ENCODE measurements around the gene ONECUT3.

ONECUT3 gene

GRCh38 chr19:1816530-1817298, 63.4 kb downstream of the ONECUT3 start:
- no peak for DNase-seq

GRCh38 chr19:1817553-1818179, 64.4 kb downstream of the ONECUT3 start:
- DNase-seq, result no peak

- no peak for DNase-seq
Measured at GRCh38 chr19:1818549-1819195, 65.4 kb downstream of the ONECUT3 start.

- DNase-seq, result no peak
Measured at GRCh38 chr19:1819341-1820255, 66.3 kb downstream of the ONECUT3 start.

GRCh38 chr19:1822210-1822609, 68.9 kb downstream of the ONECUT3 start:
- no peak for DNase-seq

GRCh38 chr19:1823020-1823419, 69.7 kb downstream of the ONECUT3 start:
- no peak for DNase-seq

- DNase-seq, result no peak
Measured at GRCh38 chr19:1823539-1824251, 70.4 kb downstream of the ONECUT3 start.

- no peak for DNase-seq
Measured at GRCh38 chr19:1824252-1824622, 70.9 kb downstream of the ONECUT3 start.

- peak in 1 of 2 donors; percentile 36 for DNase-seq
Measured at GRCh38 chr19:1825909-1826556, 72.7 kb downstream of the ONECUT3 start.

- no peak for DNase-seq
Measured at GRCh38 chr19:1826557-1827521, 73.5 kb downstream of the ONECUT3 start.

- DNase-seq, result no peak
Measured at GRCh38 chr19:1827566-1828278, 74.4 kb downstream of the ONECUT3 start.

GRCh38 chr19:1828279-1829238, 75.3 kb downstream of the ONECUT3 start:
- no peak for DNase-seq

- no peak for DNase-seq
Measured at GRCh38 chr19:1829958-1830357, 76.7 kb downstream of the ONECUT3 start.

GRCh38 chr19:1830568-1830967, 77.3 kb downstream of the ONECUT3 start:
- no peak for DNase-seq
